CD14-positive monocyte (primary cell): ENCODE data around the gene AFM. TPM values are rescaled to one million over a fixed set of nuclear protein-coding genes. Genes with fewer than 3 reads are reported as not detected.

Source experiments
- DNase-seq, 3 donors: peaks; one replicate each; pipeline ENCODE4 v3.0.0-alpha.2; 2011 to 2022
- H2AFZ ChIP-seq: 2 replicates; pipeline ENCODE4 v1.6.0; 2012; ENCODE audit warnings: mild to moderate bottlenecking, low read depth, low read length, inconsistent platforms; ENCODE audit not compliant: insufficient read depth, poor library complexity, severe bottlenecking
- H3K27ac ChIP-seq, 2 donors: 1 replicate in 1 of 2; 2 replicates in 1 of 2; pipeline ENCODE4 v1.5.1; 2012 to 2013; ENCODE audit warnings: low read length in 2 of 2, control low read depth in 1 of 2, inconsistent platforms in 1 of 2, low read depth in 1 of 2, mild to moderate bottlenecking in 1 of 2
- H3K27me3 ChIP-seq, 2 donors: one replicate each; pipeline versions ENCODE4 v1.6.0 to v1.6.1; 2011 to 2013; ENCODE audit warnings: low read length in 2 of 2; ENCODE audit not compliant: control insufficient read depth in 2 of 2, insufficient read depth in 2 of 2
- H3K36me3 ChIP-seq, 2 donors: replicated peaks in 1 of 2; 1 replicate in 1 of 2; 2 replicates in 1 of 2; pipeline versions ENCODE4 v1.5.1 to v1.6.1; 2012 to 2013; ENCODE audit warnings: low read length in 2 of 2, control low read depth in 1 of 2, inconsistent platforms in 1 of 2, mild to moderate bottlenecking in 1 of 2; ENCODE audit not compliant: insufficient read depth in 2 of 2, control insufficient read depth in 1 of 2
- H3K4me1 ChIP-seq, 2 donors: 1 replicate in 1 of 2; 2 replicates in 1 of 2; pipeline versions ENCODE4 v1.5.1 to v1.6.1; 2012 to 2013; ENCODE audit warnings: low read length in 2 of 2, control low read depth in 1 of 2, inconsistent platforms in 1 of 2, mild to moderate bottlenecking in 1 of 2, moderate library complexity in 1 of 2; ENCODE audit not compliant: insufficient read depth in 2 of 2, control insufficient read depth in 1 of 2
- H3K4me2 ChIP-seq: replicated peaks from 2 replicates; pipeline ENCODE3; 2012; ENCODE audit warnings: low read length, moderate library complexity, mild to moderate bottlenecking; ENCODE audit not compliant: poor library complexity, severe bottlenecking; ENCODE audit errors: extremely low read depth
- H3K4me3 ChIP-seq, 3 experiments: fragments of 200-600 bp in 1 of 3; sonication (generic) in 1 of 3; replicated peaks in 1 of 3; 1 replicate in 2 of 3; 2 replicates in 1 of 3; pipeline ENCODE4 v1.5.1; 2011 to 2013; ENCODE audit warnings: low read length in 3 of 3, mild to moderate bottlenecking in 3 of 3, control low read depth in 2 of 3, low read depth in 2 of 3, inconsistent platforms in 1 of 3, moderate library complexity in 1 of 3
- H3K79me2 ChIP-seq: 2 replicates; pipeline ENCODE4 v1.6.0; 2012; ENCODE audit warnings: mild to moderate bottlenecking, control low read depth, inconsistent platforms, low read length, moderate library complexity; ENCODE audit not compliant: insufficient read depth
- H3K9ac ChIP-seq: 2 replicates; pipeline ENCODE4 v1.6.0; 2017; ENCODE audit warnings: low read length, mild to moderate bottlenecking; ENCODE audit not compliant: insufficient read depth, poor library complexity, severe bottlenecking
- H3K9me3 ChIP-seq, 2 donors: replicated peaks in 1 of 2; 1 replicate in 1 of 2; 2 replicates in 1 of 2; pipeline versions ENCODE4 v1.5.1 to v1.6.1; 2012 to 2013; ENCODE audit warnings: low read length in 2 of 2, control low read depth in 1 of 2; ENCODE audit not compliant: control insufficient read depth in 1 of 2, insufficient read depth in 1 of 2
- H4K20me1 ChIP-seq: 2 replicates; pipeline ENCODE4 v1.6.0; 2012; ENCODE audit warnings: mild to moderate bottlenecking, low read length, control low read depth, moderate library complexity; ENCODE audit not compliant: insufficient read depth
- H3K27ac Mint-ChIP-seq, 7 donors: one replicate each; pipeline ENCODE4 v1.8.0; 2020; ENCODE audit warnings: mild to moderate bottlenecking in 7 of 7, mixed read lengths in 7 of 7, moderate library complexity in 6 of 7, inconsistent platforms in 2 of 7
- H3K27me3 Mint-ChIP-seq, 3 donors: one replicate each; pipeline ENCODE4 v1.8.0; 2021 to 2022; ENCODE audit warnings: low read depth in 3 of 3, mild to moderate bottlenecking in 3 of 3, mixed read lengths in 3 of 3, moderate library complexity in 3 of 3, inconsistent platforms in 1 of 3
- H3K36me3 Mint-ChIP-seq, 2 donors: one replicate each; pipeline ENCODE4 v1.8.0; 2020; ENCODE audit warnings: mixed read lengths in 2 of 2, inconsistent platforms in 1 of 2, mild to moderate bottlenecking in 1 of 2
- H3K4me1 Mint-ChIP-seq: one replicate; pipeline ENCODE4 v1.8.0; 2020; ENCODE audit warnings: mild to moderate bottlenecking, mixed read lengths
- H3K4me3 Mint-ChIP-seq, 2 donors: one replicate each; pipeline ENCODE4 v1.8.0; 2020; ENCODE audit warnings: mild to moderate bottlenecking in 2 of 2, mixed read lengths in 2 of 2, moderate library complexity in 1 of 2
- H3K9me3 Mint-ChIP-seq, 7 donors: one replicate each; pipeline ENCODE4 v1.8.0; 2020 to 2022; ENCODE audit warnings: mixed read lengths in 7 of 7, mild to moderate bottlenecking in 6 of 7, moderate library complexity in 6 of 7, inconsistent platforms in 2 of 7
- CTCF ChIP-seq: fragments of 200-600 bp; IDR thresholded peaks from one replicate; pipeline ENCODE4 v1.8.0; 2022; ENCODE audit warnings: antibody characterized with exemption, mild to moderate bottlenecking
- WGBS: methylation state at CpG from one replicate; pipeline ENCODE4 v1.1.5; 2013; ENCODE audit warnings: missing lambda C conversion rate; ENCODE audit not compliant: insufficient coverage; 5-methylcytosine and 5-hydroxymethylcytosine counted together
- intact Hi-C, 2 donors: fragments of 100-400 bp; cut with micrococcal nuclease; formaldehyde crosslinking; loops; one replicate each; pipeline versions ENCODE4 v1.15.0 to v1.15.1; 2023
- polyA plus RNA-seq, 3 donors: library from polyadenylated mRNA; depleted of rRNA in 1 of 3; unstranded in 2 of 3; stranded (reverse) in 1 of 3; fragments of 300-500 nt in 2 of 3; fragments of >200 nt in 1 of 3; fragmentation: Illumina TruSeq in 2 of 3; gene quantifications; 1 replicate in 2 of 3; 2 replicates in 1 of 3; pipeline ENCODE4 v1.2.3, GENCODE V29; 2012 to 2021

The AFM gene
- polyA plus RNA-seq, 3 donors: not detected

DNA sequence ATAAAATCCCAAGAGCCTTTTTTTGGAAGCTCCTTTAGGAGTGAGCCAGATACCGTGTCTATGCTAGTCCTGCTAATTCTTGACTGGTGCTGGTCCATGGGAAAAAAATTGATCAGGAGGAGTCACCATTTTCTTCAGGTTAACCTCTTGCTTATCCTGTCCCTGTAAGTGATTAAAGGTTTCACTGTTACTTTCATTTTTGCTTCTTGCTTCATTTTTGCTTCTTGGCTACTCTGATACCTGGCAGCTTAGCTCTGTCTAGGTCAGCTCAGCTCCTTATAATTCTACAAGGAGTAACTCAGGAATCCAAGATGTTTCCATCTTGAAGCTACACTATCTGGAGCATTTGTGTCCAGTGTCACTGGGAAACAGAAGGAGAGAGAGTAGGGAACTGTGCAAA, 45.7 kb downstream of the AFM start:
- Histone ChIP-seq H3K4me1 (no peaks in the 10 kb centered on the region), H3K27me3 (no peaks in the 10 kb centered on the region), H3K9me3 (no peaks in the 10 kb centered on the region), H3K36me3 (no peaks in the 10 kb centered on the region), H3K4me3 (no peak overlapping the region), H4K20me1 (no peaks in the 10 kb centered on the region), H3K27ac (no peak overlapping the region), H3K79me2 (no peaks in the 10 kb centered on the region), H3K9ac (no peak overlapping the region), H2AFZ (no peak overlapping the region), H3K4me2 (no peak overlapping the region)
- no peak overlapping the region for H3K27ac Mint-ChIP-seq
- peaks cover 0 to 2% (median 1%) of the 10 kb centered on the region in 3 donors for H3K27me3 Mint-ChIP-seq
- intact Hi-C loops: no loop called here
- DNase-seq: no peak
- H3K4me3 Mint-ChIP-seq: no peak overlapping the region
- no peaks in the 10 kb centered on the region for H3K4me1 Mint-ChIP-seq
- TF ChIP-seq CTCF: no peak
- H3K9me3 Mint-ChIP-seq: peaks cover 0 to 3% (median 0%) of the 10 kb centered on the region in 7 donors
- WGBS: 80% methylated on average over 1 of the region's 1 CpG
- H3K36me3 Mint-ChIP-seq: no peaks in the 10 kb centered on the region

DNA sequence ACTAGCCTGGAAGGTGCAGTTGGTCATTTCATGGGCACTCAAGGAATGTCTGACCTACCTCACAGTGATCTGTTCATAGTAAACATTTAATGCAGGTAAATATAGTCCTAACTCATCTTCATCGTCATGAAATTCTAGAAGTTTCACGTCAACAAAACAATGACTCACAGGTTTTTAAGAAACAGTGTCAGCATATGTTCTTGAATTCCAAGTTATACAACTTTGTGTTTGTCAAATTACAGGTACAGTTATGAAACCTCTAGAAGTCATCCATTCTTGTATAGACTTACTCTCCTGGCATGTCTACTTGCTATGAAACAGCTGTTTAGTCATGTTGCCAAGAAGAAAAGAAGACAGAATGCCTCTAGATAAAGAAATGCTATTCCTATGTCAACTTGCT, 46.6 kb downstream of the AFM start:
- Histone ChIP-seq H3K4me1 (no peaks in the 10 kb centered on the region), H3K36me3 (no peaks in the 10 kb centered on the region), H3K9me3 (no peaks in the 10 kb centered on the region), H4K20me1 (no peaks in the 10 kb centered on the region), H3K4me3 (no peak overlapping the region), H3K27ac (no peak overlapping the region), H3K9ac (no peak overlapping the region), H3K4me2 (no peak overlapping the region), H2AFZ (no peak overlapping the region), H3K27me3 (no peaks in the 10 kb centered on the region), H3K79me2 (no peaks in the 10 kb centered on the region)
- no peak overlapping the region for H3K27ac Mint-ChIP-seq
- no peak for TF ChIP-seq CTCF
- WGBS: no CpG with 5 or more reads among the region's 2 CpGs
- no peaks in the 10 kb centered on the region for H3K36me3 Mint-ChIP-seq
- no peak overlapping the region for H3K4me3 Mint-ChIP-seq
- no peaks in the 10 kb centered on the region for H3K4me1 Mint-ChIP-seq
- peaks cover 0 to 3% (median 0%) of the 10 kb centered on the region in 7 donors for H3K9me3 Mint-ChIP-seq
- intact Hi-C loops: no loop called here
- peaks cover 0 to 2% (median 0%) of the 10 kb centered on the region in 3 donors for H3K27me3 Mint-ChIP-seq
- DNase-seq: no peak
